MM.1S (cell line): Measurements from ENCODE around the gene PTGER2.

ENCODE experiments used
- DNase-seq: peaks from one replicate; pipeline ENCODE4 v3.0.0-alpha.2; 2015
- H2AFZ ChIP-seq: fragments of 300-600 bp; sonication (generic); 2 replicates; pipeline ENCODE4 v1.6.0; 2016; ENCODE audit warnings: antibody characterized with exemption, low read length
- H3F3A ChIP-seq: fragments of 300-600 bp; sonication (generic); 2 replicates; pipeline ENCODE4 v1.6.1; 2016; ENCODE audit warnings: mild to moderate bottlenecking, antibody characterized with exemption, low read length, moderate library complexity, mixed read lengths; ENCODE audit not compliant: insufficient read depth
- H3K27ac ChIP-seq: fragments of 300-600 bp; sonication (generic); 2 replicates; pipeline ENCODE4 v1.5.1; 2016; ENCODE audit warnings: mild to moderate bottlenecking, low read length
- H3K27me3 ChIP-seq: fragments of 300-600 bp; sonication (generic); replicated peaks from 2 replicates; pipeline ENCODE4 v1.6.0; 2016; ENCODE audit warnings: low read length; ENCODE audit not compliant: insufficient read depth
- H3K36me3 ChIP-seq: fragments of 300-600 bp; sonication (generic); replicated peaks from 2 replicates; pipeline ENCODE4 v1.6.1; 2016; ENCODE audit warnings: mild to moderate bottlenecking, low read length, mixed read lengths; ENCODE audit not compliant: insufficient read depth
- H3K4me1 ChIP-seq: fragments of 300-600 bp; sonication (generic); 2 replicates; pipeline ENCODE4 v1.6.1; 2016; ENCODE audit warnings: low read length, mixed read lengths
- H3K4me2 ChIP-seq: fragments of 300-600 bp; sonication (generic); 2 replicates; pipeline ENCODE4 v1.6.0; 2016; ENCODE audit warnings: low read depth, low read length
- H3K4me3 ChIP-seq: fragments of 300-600 bp; sonication (generic); 2 replicates; pipeline ENCODE4 v1.5.1; 2016; ENCODE audit warnings: low read length, mixed read lengths
- H3K79me2 ChIP-seq: fragments of 300-600 bp; sonication (generic); 2 replicates; pipeline ENCODE4 v1.6.1; 2016; ENCODE audit warnings: mixed run types, low read length, mixed read lengths
- H3K9ac ChIP-seq: fragments of 300-600 bp; sonication (generic); 2 replicates; pipeline ENCODE4 v1.6.1; 2016; ENCODE audit warnings: low read length, mixed read lengths
- H3K9me2 ChIP-seq: fragments of 300-600 bp; sonication (generic); replicated peaks from 2 replicates; pipeline ENCODE4 v1.6.1; 2016; ENCODE audit warnings: mild to moderate bottlenecking, low read length, mixed read lengths; ENCODE audit not compliant: insufficient read depth
- H3K9me3 ChIP-seq: fragments of 300-600 bp; sonication (generic); replicated peaks from 2 replicates; pipeline ENCODE4 v1.6.1; 2016; ENCODE audit warnings: mild to moderate bottlenecking, low read length, mixed read lengths; ENCODE audit not compliant: insufficient read depth
- H4K20me1 ChIP-seq: fragments of 300-600 bp; sonication (generic); 2 replicates; pipeline ENCODE4 v1.6.1; 2016; ENCODE audit warnings: mild to moderate bottlenecking, low read length, moderate library complexity, mixed read lengths; ENCODE audit not compliant: insufficient read depth
- EZH2 ChIP-seq: fragments of 300-600 bp; sonication (generic); optimal IDR thresholded peaks from 2 replicates; pipeline ENCODE3; 2017; ENCODE audit warnings: low read depth, mild to moderate bottlenecking, antibody characterized with exemption, low read length, mixed read lengths
- EZH2phosphoT487 ChIP-seq: fragments of 300-600 bp; sonication (generic); IDR thresholded peaks from 2 replicates; pipeline ENCODE4 v1.6.1; 2018; ENCODE audit warnings: antibody characterized with exemption, low read length
- TF ChIP-seq, protein P1 (sequence below): fragments of 300-600 bp; sonication (generic); IDR thresholded peaks from 2 replicates; pipeline ENCODE4 v1.5.1; 2016; ENCODE audit warnings: antibody characterized with exemption, low read length, mixed read lengths

Gene PTGER2

DNA sequence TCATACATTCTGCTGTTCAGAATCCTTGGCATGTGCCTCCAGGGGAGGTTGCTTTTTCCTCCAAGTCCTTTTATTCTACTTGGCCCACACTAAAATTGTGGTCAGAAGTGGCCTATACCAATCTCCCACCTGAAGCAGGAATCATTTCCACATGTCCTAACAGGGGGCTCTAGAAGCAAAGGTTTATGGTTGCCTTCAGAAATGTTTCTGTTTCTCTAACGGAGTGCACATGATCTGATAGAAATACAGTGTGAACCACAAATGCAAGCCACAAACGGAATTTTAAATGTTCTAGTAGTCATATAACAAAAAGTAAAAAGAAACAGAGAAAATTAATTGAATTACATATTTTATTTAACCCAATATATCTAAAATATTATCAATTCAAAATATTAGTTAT lies 4.0 kb downstream of the PTGER2 start:
- H3K4me2 ChIP-seq: no peak overlapping the region
- H2AFZ ChIP-seq: no peak overlapping the region
- H3K36me3 ChIP-seq: no peaks in the 10 kb centered on the region
- no peaks in the 10 kb centered on the region for H3K9me3 ChIP-seq
- H3K79me2 ChIP-seq: no peaks in the 10 kb centered on the region
- TF ChIP-seq, protein P1, sequence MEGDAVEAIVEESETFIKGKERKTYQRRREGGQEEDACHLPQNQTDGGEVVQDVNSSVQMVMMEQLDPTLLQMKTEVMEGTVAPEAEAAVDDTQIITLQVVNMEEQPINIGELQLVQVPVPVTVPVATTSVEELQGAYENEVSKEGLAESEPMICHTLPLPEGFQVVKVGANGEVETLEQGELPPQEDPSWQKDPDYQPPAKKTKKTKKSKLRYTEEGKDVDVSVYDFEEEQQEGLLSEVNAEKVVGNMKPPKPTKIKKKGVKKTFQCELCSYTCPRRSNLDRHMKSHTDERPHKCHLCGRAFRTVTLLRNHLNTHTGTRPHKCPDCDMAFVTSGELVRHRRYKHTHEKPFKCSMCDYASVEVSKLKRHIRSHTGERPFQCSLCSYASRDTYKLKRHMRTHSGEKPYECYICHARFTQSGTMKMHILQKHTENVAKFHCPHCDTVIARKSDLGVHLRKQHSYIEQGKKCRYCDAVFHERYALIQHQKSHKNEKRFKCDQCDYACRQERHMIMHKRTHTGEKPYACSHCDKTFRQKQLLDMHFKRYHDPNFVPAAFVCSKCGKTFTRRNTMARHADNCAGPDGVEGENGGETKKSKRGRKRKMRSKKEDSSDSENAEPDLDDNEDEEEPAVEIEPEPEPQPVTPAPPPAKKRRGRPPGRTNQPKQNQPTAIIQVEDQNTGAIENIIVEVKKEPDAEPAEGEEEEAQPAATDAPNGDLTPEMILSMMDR: no peak
- TF ChIP-seq EZH2phosphoT487 (no peak), EZH2 (no peak)
- H3K4me3 ChIP-seq: no peak overlapping the region
- no peak for DNase-seq
- no peaks in the 10 kb centered on the region for H3K27me3 ChIP-seq
- H4K20me1 ChIP-seq: no peaks in the 10 kb centered on the region
- H3K9me2 ChIP-seq: no peaks in the 10 kb centered on the region
- H3K27ac ChIP-seq: no peak overlapping the region
- H3F3A ChIP-seq: no peaks in the 10 kb centered on the region
- H3K9ac ChIP-seq: no peak overlapping the region
- H3K4me1 ChIP-seq: no peaks in the 10 kb centered on the region

DNA sequence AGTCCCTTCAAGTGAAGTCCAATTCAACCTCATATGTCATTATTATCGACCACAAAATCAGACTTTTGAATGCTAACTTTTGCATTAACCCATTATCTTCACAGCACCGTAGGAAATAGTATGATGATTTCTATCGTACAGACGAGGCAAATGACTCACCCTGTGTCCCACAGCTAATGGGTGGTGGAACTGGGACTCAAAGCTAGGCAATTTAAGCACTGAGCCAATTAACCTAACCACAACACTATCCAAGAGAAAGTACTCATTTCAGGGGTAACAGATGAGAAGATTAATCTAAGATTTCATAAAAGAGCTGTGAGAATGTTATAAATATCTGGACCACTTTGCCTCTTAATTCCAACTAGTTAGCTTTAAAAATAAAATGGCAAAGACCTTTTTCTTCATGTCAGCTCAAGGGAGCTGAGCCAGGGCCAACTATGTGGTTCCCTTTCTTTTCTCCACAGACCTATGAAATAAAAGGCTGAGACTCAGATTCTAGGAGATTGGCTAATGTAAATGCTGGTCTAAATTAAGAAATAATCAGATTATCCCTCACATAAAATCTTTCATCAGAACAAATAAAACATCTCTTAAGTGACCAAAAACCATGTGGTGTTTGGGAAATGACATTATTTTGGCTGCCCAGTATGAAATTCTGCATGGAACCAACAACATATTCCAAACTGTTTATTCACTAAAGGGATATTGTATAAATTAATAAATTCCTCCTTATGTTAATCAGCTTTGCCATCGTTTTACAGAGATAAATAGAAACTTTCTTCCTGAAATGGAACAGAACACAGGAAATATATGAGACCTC lies 4.9 kb downstream of the PTGER2 start:
- TF ChIP-seq EZH2: no peak
- TF ChIP-seq, protein P1: no peak
- TF ChIP-seq EZH2phosphoT487: no peak
- Histone ChIP-seq H3F3A (no peaks in the 10 kb centered on the region), H3K79me2 (no peaks in the 10 kb centered on the region), H3K9me3 (no peaks in the 10 kb centered on the region), H4K20me1 (no peaks in the 10 kb centered on the region), H3K4me3 (no peak overlapping the region), H3K27me3 (no peaks in the 10 kb centered on the region), H3K27ac (no peak overlapping the region), H3K9ac (no peak overlapping the region), H2AFZ (no peak overlapping the region), H3K4me2 (no peak overlapping the region), H3K4me1 (no peaks in the 10 kb centered on the region), H3K36me3 (no peaks in the 10 kb centered on the region), H3K9me2 (no peaks in the 10 kb centered on the region)
- DNase-seq: no peak

DNA sequence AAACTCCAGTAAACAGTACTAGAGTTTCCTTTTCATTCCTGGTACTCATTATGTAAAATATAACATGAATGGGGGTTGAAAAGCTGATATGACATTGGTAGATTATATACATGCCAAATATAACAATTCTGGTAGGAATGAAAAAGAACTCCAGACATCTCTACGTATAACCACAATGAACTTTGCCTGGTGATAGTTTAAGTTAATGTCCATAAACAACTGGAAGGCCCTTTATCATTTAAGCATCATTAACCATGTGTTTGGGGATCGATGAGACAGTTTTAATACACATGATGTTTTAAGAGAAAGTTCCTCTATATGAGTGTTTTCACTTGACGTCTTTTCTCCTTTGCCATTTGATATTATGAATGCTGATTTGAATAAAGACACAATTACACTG lies 5.8 kb downstream of the PTGER2 start:
- H3K9ac ChIP-seq: no peak overlapping the region
- no peaks in the 10 kb centered on the region for H3F3A ChIP-seq
- no peak overlapping the region for H3K27ac ChIP-seq
- no peaks in the 10 kb centered on the region for H3K4me1 ChIP-seq
- H3K36me3 ChIP-seq: no peaks in the 10 kb centered on the region
- H3K4me2 ChIP-seq: no peak overlapping the region
- H3K27me3 ChIP-seq: no peaks in the 10 kb centered on the region
- no peaks in the 10 kb centered on the region for H3K79me2 ChIP-seq
- no peaks in the 10 kb centered on the region for H3K9me2 ChIP-seq
- no peak for DNase-seq
- H4K20me1 ChIP-seq: no peaks in the 10 kb centered on the region
- no peak overlapping the region for H3K4me3 ChIP-seq
- H2AFZ ChIP-seq: no peak overlapping the region
- no peak for TF ChIP-seq EZH2phosphoT487
- TF ChIP-seq, protein P1: no peak
- TF ChIP-seq EZH2: no peak
- H3K9me3 ChIP-seq: no peaks in the 10 kb centered on the region
